Loucy (cell line): ENCODE results near the gene SHROOM2.

Source experiments
- H2AFZ ChIP-seq: fragments of 200-600 bp; sonication (generic); 2 replicates; pipeline ENCODE4 v1.6.0; 2016; ENCODE audit warnings: antibody characterized with exemption, mild to moderate bottlenecking, low read length, moderate library complexity
- H3F3A ChIP-seq: fragments of 200-600 bp; 2 replicates; pipeline ENCODE4 v1.6.0; 2016; ENCODE audit warnings: antibody characterized with exemption, low read depth, mild to moderate bottlenecking
- H3K27me3 ChIP-seq: fragments of 200-600 bp; sonication (generic); 2 replicates; pipeline ENCODE4 v1.6.1; 2014; ENCODE audit warnings: low read length, mild to moderate bottlenecking; ENCODE audit not compliant: insufficient read depth, poor library complexity, severe bottlenecking
- H3K36me3 ChIP-seq: fragments of 200-600 bp; sonication (generic); 2 replicates; pipeline ENCODE4 v1.6.1; 2016; ENCODE audit warnings: low read length; ENCODE audit not compliant: insufficient read depth
- H3K4me1 ChIP-seq: fragments of 200-600 bp; sonication (generic); 2 replicates; pipeline ENCODE4 v1.5.1; 2014; ENCODE audit warnings: low read length, mild to moderate bottlenecking; ENCODE audit not compliant: insufficient read depth, poor library complexity, severe bottlenecking
- H3K4me2 ChIP-seq: fragments of 200-600 bp; sonication (generic); 2 replicates; pipeline ENCODE4 v1.6.0; 2014; ENCODE audit warnings: antibody characterized with exemption, low read length, low read depth, mild to moderate bottlenecking; ENCODE audit not compliant: poor library complexity, severe bottlenecking
- H3K4me3 ChIP-seq: fragments of 200-600 bp; sonication (generic); 2 replicates; pipeline ENCODE4 v1.5.1; 2014; ENCODE audit warnings: low read length, mild to moderate bottlenecking, mixed read lengths; ENCODE audit not compliant: poor library complexity, severe bottlenecking
- H3K79me2 ChIP-seq: fragments of 200-600 bp; sonication (generic); 2 replicates; pipeline ENCODE4 v1.6.1; 2014; ENCODE audit warnings: low read length; ENCODE audit not compliant: insufficient read depth
- H3K9ac ChIP-seq: fragments of 200-600 bp; sonication (generic); 2 replicates; pipeline ENCODE4 v1.6.0; 2014; ENCODE audit warnings: mild to moderate bottlenecking, low read depth, low read length, moderate library complexity; ENCODE audit not compliant: poor library complexity, severe bottlenecking
- H3K9me2 ChIP-seq: fragments of 200-600 bp; sonication (generic); replicated peaks from 2 replicates; pipeline ENCODE4 v1.6.1; 2016; ENCODE audit warnings: low read depth, low read length, mixed read lengths
- H3K9me3 ChIP-seq: fragments of 200-600 bp; sonication (generic); 2 replicates; pipeline ENCODE4 v1.6.1; 2014; ENCODE audit warnings: mild to moderate bottlenecking, antibody characterized with exemption, low read length, low read depth; ENCODE audit not compliant: insufficient read depth
- H4K20me1 ChIP-seq: fragments of 200-600 bp; sonication (generic); 2 replicates; pipeline ENCODE4 v1.6.0; 2014; ENCODE audit warnings: antibody characterized with exemption, low read length, mild to moderate bottlenecking; ENCODE audit not compliant: insufficient read depth, poor library complexity, severe bottlenecking
- EZH2phosphoT487 ChIP-seq: fragments of 200-600 bp; IDR thresholded peaks from 2 replicates; pipeline ENCODE4 v1.6.1; 2018; ENCODE audit warnings: antibody characterized with exemption, mild to moderate bottlenecking, moderate library complexity, borderline replicate concordance
- TF ChIP-seq, protein P1 (sequence below): fragments of 200-600 bp; sonication (generic); conservative IDR thresholded peaks from 2 replicates; pipeline ENCODE4 v1.5.1; 2014; ENCODE audit warnings: mild to moderate bottlenecking, antibody characterized with exemption, low read length

The SHROOM2 gene

DNA sequence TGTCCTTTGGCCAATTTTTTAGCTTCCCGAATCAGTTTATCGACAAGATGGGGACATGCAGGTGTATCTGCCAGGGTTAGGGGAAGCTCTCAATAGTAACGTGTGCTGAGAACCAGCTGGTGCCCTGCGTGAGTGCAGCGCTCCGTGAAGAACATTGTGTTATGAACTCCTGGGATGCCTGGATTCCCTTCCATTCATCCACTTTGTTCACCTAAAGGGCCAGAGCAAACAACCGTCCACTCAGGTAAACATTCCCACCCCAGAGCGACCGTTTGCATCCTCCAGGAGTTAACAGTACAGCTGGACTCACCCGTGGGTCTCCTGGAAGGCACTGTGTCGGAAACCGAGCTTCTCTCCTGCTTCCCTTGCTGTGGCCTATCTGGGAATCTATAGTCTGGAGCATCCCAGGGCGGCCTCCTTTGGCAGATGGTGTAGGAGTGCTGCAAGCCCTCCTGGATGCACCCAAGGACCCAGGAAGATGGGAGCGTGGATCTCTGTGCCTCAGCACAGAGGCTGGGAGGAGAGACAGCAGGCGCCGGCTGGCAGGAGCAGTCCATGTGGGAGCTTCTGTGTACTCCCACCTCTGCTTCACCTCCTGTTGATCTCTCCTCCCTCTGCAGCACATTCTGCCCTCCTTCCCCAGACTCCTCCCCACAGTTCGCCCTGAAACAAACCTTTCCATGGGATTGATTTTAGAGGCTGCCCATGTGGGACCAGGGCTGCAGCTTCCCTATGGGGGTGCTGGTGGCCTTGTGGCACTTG, 62.7 kb downstream of the SHROOM2 start:
- Histone ChIP-seq H3F3A (no peaks in the 10 kb centered on the region), H2AFZ (no peak overlapping the region), H4K20me1 (no peaks in the 10 kb centered on the region), H3K36me3 (no peaks in the 10 kb centered on the region), H3K9me2 (no peaks in the 10 kb centered on the region), H3K79me2 (no peaks in the 10 kb centered on the region), H3K4me1 (no peaks in the 10 kb centered on the region), H3K27me3 (no peaks in the 10 kb centered on the region), H3K9ac (no peak overlapping the region), H3K9me3 (no peaks in the 10 kb centered on the region), H3K4me2 (no peak overlapping the region), H3K4me3 (no peak overlapping the region)
- TF ChIP-seq, protein P1, sequence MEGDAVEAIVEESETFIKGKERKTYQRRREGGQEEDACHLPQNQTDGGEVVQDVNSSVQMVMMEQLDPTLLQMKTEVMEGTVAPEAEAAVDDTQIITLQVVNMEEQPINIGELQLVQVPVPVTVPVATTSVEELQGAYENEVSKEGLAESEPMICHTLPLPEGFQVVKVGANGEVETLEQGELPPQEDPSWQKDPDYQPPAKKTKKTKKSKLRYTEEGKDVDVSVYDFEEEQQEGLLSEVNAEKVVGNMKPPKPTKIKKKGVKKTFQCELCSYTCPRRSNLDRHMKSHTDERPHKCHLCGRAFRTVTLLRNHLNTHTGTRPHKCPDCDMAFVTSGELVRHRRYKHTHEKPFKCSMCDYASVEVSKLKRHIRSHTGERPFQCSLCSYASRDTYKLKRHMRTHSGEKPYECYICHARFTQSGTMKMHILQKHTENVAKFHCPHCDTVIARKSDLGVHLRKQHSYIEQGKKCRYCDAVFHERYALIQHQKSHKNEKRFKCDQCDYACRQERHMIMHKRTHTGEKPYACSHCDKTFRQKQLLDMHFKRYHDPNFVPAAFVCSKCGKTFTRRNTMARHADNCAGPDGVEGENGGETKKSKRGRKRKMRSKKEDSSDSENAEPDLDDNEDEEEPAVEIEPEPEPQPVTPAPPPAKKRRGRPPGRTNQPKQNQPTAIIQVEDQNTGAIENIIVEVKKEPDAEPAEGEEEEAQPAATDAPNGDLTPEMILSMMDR = no peak
- no peak for TF ChIP-seq EZH2phosphoT487

DNA sequence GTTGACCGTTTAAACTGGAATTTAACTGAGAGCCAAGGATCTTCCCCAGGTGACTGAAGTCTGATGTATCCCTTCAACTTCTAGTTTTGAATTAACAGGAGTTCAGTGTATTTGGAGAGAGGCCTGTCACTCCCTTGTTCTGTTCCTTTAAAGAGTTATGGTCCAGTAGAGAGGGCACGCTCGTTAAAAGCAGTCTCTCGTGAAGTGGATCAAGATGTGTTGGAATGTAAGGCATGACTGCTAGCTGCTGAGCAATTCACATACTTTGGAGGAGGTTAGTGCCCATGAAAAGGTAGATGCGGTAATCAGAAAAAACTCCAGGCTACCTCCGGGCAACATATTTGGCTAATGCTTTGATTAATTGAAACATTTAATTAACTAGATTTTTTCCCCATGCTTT, 65.7 kb downstream of the SHROOM2 start:
- Histone ChIP-seq H3K79me2 (no peaks in the 10 kb centered on the region), H3F3A (no peaks in the 10 kb centered on the region), H3K36me3 (no peaks in the 10 kb centered on the region), H3K9me2 (no peaks in the 10 kb centered on the region), H3K27me3 (no peaks in the 10 kb centered on the region), H2AFZ (no peak overlapping the region), H3K4me3 (no peak overlapping the region), H3K9ac (no peak overlapping the region), H3K4me2 (no peak overlapping the region), H3K9me3 (no peaks in the 10 kb centered on the region), H4K20me1 (no peaks in the 10 kb centered on the region), H3K4me1 (no peaks in the 10 kb centered on the region)
- TF ChIP-seq EZH2phosphoT487 = no peak
- TF ChIP-seq, protein P1 = no peak

DNA sequence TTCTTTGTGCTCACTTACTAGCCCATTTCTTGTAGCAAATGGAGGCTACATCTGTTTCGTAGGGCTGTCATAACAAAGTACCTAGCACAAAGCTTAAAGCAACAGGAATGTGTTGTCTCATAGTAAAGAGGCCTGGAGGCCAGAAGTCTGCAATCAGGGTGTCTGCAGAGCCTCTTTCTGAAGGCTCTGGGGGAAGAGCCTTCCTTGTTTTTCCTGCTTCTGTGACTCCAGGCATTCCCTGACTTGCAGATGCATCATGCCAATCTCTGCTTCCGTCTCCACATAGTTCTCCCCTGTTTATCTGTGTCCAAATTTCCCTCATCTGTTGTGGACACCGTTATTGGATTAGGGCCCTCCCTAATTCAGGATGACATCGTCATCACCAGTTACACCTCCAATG, 67.1 kb downstream of the SHROOM2 start:
- Histone ChIP-seq H3K4me1 (no peaks in the 10 kb centered on the region), H3K36me3 (no peaks in the 10 kb centered on the region), H3K4me2 (no peak overlapping the region), H2AFZ (no peak overlapping the region), H3K4me3 (no peak overlapping the region), H3K27me3 (no peaks in the 10 kb centered on the region), H3K9ac (no peak overlapping the region), H3F3A (no peaks in the 10 kb centered on the region), H3K9me2 (no peaks in the 10 kb centered on the region), H3K9me3 (no peaks in the 10 kb centered on the region), H4K20me1 (no peaks in the 10 kb centered on the region), H3K79me2 (no peaks in the 10 kb centered on the region)
- TF ChIP-seq EZH2phosphoT487 = no peak
